Frontal cortex (tissue), 4 donors: ENCODE data around the gene IGF2R. TPM values are rescaled to one million over a fixed set of nuclear protein-coding genes. Genes with fewer than 3 reads are reported as not detected.

Experiments used
- DNase-seq, 2 donors: peaks; one replicate each; pipeline ENCODE4 v3.0.0; 2012; ENCODE audit warnings: low spot score in 2 of 2
- FAIRE-seq: peaks from 2 replicates; lab custom pipeline; 2012; peaks lifted over from hg19 to GRCh38; lab: Jason Lieb, UNC
- total RNA-seq: library from RNA; depleted of rRNA; stranded (reverse); fragments of >200 nt; gene quantifications from one replicate; pipeline ENCODE4 v1.2.3, GENCODE V29; 2014
- donor health status: control.
- donor health status: control.
- donor health status: control.

Gene IGF2R
- total RNA-seq, 1 donor from 2014 or later = 20.8 TPM

GRCh38 chr6:160063771-160064413, 95.0 kb downstream of the IGF2R start:
- DNase-seq = no peak
- no peak for FAIRE-seq

DNA sequence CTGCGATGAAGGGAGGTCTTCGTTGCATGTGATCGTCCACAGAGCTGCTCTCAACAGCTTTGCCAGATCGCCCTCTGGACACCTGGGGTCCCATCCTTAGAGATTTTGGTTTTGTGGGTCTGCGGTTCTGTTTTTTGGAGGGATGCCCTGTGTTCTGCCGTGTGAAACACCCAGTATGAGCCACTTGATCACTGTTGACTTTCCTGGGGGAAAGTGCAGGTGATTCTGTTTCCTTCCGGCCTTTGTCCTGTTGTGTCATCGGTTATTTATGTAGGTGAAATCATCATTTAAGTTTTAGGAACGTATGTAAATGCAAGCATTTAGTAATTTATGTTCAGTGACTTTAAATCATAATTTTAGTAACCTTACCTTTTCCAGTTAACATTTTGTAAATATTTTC, 96.3 kb downstream of the IGF2R start:
- FAIRE-seq (no peak), DNase-seq (no peak)

DNA sequence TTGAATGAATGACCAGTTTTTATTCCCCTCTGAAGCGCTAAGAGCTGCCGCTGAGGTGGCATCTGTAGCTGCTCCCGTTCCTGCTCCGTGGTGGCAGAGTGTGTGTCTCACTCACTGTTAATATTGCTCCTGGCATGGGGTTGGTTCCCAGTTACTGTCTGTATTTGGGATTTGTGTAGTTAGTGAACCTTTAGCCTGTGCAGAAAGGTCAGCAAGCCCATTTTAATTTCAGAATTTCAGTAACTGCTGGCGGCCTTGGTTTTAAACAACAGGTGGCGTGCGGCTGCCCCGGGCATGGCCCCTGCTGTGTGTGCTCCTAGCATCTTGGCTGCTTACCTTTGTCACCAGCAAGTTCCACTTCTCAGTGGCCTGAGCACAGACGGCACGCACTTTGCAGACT, 98.7 kb downstream of the IGF2R start:
- no peak for DNase-seq
- FAIRE-seq = no peak

- DNase-seq (no peak), FAIRE-seq (no peak)
These were observed 99.5 kb downstream of the IGF2R start for GRCh38 chr6:160068346-160068745.

DNA sequence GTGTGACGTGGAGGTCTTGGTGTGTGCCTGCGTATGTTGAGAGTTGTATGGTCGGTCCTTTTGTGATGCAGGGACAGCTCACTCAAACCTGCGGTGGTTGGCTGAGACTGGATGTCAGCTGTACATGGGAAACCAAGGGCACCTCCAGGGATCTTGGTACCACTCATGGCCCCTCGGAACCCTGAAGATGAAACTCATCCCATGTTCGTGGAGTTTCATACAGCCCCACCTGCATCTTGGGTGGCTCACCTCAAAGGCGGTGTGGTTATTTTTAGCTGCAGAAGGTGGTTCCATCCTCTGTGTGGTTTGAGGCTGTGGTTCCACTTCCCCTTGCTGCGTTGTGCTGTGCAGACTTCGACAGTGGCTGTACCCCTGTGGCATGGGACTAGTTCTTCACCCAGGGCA, 100.2 kb downstream of the IGF2R start:
- FAIRE-seq = no peak
- no peak for DNase-seq

- no peak for DNase-seq
- FAIRE-seq = no peak
These were observed 100.6 kb downstream of the IGF2R start for GRCh38 chr6:160069459-160069858.

DNA sequence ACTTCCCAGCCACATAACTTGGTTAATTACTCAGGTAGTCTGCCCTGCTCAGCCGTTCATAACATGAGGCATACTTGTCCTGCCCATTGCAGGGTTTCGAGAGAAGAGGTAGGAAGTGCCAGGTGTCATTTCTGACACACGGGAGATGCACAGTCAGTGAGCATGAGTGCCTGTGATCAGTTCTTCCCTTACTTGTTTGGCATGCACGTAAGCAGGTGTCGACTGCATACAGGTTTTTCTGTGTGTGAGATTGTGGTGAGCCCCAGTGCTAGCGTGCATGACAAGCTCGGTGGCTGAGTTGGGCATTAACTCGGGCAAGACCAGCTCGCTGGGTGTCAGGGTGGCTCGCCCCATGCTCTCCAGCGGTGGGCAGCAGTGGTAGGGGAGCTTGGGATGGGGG, 101.5 kb downstream of the IGF2R start:
- FAIRE-seq (no peak), DNase-seq (no peak)

- FAIRE-seq (no peak), DNase-seq (no peak)
These were observed 101.9 kb downstream of the IGF2R start for GRCh38 chr6:160070831-160071230.

DNA sequence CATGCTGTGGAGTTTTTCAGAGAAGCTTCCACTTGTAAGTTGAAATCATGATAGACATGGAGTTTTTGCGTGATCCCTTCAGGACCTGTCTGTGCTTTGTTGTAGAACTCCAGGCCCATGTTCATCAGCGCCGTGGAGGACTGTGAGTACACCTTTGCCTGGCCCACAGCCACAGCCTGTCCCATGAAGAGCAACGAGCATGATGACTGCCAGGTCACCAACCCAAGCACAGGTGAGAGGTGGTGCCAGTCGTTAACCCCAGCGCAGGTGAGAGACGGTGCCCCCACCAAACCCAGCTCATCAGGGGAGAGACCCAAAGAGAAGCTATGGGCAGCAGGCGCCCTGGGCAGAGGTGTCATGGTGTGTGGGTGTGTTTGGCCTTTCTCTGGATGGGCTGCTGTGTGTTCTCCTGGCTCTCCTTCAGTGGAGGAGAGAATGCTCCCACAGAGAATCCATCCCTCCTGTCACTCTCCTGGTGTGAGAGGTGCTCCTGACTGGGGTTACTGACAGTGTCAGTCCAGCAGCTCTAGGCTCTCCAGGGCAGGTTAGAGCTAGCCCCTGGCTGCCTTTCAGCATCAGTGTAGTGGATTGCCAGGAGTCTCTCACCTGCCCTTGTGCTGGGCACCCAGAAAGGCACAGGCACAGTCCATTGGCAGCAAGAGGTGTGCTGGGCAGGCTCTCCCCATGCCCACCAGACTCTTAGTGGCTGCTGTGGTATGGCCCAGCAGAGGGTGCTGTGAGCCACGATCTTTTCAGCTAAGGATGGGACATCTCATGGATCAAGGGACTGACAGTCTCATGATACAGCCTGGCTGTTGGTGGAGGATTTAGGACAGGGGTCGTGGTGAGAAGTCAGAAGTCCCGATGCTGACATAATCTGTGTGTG, 103.2 kb downstream of the IGF2R start:
- no peak for DNase-seq
- no peak for FAIRE-seq

DNA sequence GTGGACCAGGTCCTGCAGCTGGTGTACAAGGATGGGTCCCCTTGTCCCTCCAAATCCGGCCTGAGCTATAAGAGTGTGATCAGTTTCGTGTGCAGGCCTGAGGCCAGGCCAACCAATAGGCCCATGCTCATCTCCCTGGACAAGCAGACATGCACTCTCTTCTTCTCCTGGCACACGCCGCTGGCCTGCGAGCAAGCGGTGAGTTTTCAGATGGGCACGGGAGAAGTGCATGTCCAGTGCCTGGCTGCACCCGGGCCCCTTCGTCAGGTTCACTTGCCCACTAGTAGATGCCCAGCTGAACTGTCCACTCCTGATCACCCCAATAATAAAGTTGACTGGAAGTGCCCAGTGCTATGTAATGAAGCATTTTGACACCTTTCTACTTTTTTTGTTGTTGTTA, 104.4 kb downstream of the IGF2R start:
- DNase-seq (no peak), FAIRE-seq (no peak)

- DNase-seq = no peak
- no peak for FAIRE-seq
These were observed 107.1 kb downstream of the IGF2R start for GRCh38 chr6:160076009-160076408.

- no peak for FAIRE-seq
- DNase-seq = no peak
These were observed 108.1 kb downstream of the IGF2R start for GRCh38 chr6:160077024-160077423.

DNA sequence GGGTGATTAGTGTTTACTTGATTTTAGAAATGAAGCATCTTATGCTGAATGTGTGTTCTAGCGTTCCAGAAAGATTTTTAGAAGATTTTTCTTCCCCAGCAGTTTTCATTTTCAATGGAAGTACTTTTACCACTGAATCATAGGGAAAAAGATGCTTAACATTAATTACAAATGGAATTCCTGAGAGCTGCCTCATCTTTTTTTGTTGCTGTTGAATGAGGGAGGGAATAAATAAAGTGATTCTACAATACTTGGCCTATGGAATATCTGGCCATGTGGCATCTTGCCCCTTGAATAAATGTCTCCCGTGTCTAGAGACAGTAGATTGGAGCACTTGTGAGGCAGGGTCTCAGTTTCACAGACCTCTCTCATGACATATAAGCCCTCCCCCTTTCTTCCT, 108.6 kb downstream of the IGF2R start:
- DNase-seq = no peak

DNA sequence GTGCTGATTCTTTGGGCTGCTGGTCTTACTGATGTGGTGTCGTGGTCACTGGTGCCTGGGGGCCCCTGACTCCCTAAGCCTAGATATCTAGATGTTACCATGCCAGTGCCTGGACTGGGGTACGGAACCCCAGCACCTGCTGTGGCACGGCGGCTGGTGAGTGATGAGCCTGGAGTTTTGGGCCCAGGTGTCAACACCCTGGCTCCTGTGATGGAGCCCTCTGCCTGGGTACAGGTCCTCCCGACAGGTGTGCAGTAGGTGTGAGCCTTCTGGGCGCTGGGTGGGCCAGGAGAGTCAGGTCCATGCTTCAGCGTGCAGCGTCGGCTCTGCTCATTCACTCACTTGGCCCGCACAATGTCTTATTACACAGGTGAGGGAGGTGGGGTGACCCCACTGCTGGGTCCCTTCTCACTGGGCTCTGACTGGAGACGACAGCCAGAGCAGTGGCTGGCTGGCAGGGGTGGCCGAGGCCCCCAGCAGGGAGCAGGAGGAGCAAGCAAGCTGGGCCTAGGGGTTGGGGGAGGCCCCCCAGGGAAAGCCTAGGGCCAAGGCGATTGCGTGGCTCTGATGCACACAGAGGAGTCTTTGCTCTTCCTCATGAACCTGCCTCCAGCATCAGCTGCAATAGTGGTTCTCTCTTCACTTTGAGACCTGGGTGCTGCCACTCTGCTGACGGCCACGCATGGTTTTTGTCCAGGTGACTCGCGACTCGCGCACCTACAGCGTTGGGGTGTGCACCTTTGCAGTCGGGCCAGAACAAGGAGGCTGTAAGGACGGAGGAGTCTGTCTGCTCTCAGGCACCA, 110.2 kb downstream of the IGF2R start:
- FAIRE-seq (no peak), DNase-seq (no peak)

More for the DNA sequence above, 108.6 kb downstream of the IGF2R start:
- FAIRE-seq = no peak

GRCh38 chr6:160079686-160080043, 110.8 kb downstream of the IGF2R start:
- no peak for FAIRE-seq
- DNase-seq = no peak

DNA sequence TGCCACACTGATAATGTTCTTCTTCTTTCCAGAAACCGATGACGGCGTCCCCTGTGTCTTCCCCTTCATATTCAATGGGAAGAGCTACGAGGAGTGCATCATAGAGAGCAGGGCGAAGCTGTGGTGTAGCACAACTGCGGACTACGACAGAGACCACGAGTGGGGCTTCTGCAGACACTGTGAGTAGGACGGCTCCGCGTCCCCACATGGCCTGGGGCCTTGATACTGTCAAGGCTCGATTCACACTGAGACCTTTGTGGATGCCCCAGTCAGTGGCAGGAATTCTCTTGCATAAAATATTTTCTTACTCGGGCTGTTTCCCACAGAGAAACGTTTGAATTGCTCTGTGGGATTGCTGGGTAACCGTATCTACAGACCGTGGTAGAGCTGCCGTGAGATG, 111.2 kb downstream of the IGF2R start:
- DNase-seq (no peak), FAIRE-seq (no peak)

DNA sequence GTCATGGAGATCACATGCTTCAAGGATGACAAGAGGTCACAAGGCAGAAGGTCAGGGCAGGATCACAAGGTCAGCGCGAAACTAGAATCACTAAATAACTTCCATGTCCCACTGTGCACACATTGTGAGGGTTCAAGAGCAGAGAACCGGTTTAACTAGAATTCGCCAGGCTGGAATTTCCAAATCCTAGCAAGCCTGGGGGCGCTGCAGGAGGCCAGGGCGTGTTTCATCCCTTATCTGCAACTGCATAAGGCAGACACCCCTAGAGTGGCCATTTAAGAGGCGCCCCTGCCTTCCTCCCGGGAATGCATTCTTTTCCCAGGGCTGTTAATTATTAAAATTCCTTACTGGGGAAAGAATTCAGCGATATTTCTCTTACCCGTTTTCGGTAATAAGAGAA, 112.5 kb downstream of the IGF2R start:
- FAIRE-seq = no peak
- no peak for DNase-seq

DNA sequence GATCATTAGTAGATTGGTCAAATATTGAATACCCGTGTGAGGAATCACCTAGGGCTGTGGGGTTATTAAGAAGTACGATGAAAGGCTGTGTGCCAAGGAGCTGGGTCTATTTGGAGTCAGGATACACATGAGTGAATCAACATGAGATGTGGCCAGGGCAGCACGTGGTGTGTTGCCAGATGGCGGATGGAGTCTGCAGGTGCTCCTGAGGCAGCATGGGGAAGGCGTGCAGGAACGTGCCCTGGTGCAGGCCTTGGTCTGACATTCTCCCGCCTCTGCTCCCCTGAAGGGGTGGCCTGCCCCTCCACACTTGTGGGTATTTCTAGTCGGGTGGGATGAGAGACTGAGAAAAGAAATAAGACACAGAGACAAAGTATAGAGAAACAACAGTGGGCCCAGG, 113.7 kb downstream of the IGF2R start:
- DNase-seq = no peak
- no peak for FAIRE-seq

- no peak for DNase-seq
- FAIRE-seq = no peak
These were observed 115.4 kb downstream of the IGF2R start for GRCh38 chr6:160084198-160084776.

DNA sequence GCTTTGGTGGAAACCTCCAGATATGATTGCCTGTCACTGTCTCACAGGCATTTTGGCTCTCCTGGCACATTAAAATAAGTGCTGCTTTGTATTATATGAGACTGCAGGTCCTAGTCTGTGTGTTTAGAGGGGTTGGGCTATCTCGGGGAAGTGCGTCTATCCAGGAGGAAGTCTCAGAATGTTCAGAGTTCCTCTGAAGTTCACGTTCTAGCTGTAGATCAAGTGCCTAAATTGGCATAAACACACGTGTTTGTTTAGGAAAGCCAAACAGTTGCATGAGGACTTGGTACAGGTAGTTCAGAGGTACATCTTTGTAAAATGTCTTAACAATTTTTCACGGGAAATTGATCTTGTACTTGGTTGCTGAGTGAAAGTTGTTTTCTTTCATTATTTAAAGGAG, 116.3 kb downstream of the IGF2R start:
- DNase-seq = no peak
- no peak for FAIRE-seq
